Pancreas (tissue), 10 donors: ENCODE data around the gene OR7G2. TPM values are rescaled to one million over a fixed set of nuclear protein-coding genes. Genes with fewer than 3 reads are reported as not detected.
A peak's percentile ranks its signal among the peaks of the same experiment; 100 is the strongest.
"Not testable (repeated sequence)": the region's sequence is repeated elsewhere in the genome, so short reads cannot be mapped to it uniquely, and the experiment has no call there.

ENCODE experiments used
- ATAC-seq, 4 donors: fragments of 200-7000 bp; cut with Tn5 transposase; one replicate each; pipeline versions ENCODE4 v1.8.0 to v1.9.1; 2020; ENCODE audit warnings: mild to moderate bottlenecking in 4 of 4, moderate library complexity in 4 of 4
- DNase-seq, 6 donors: peaks; one replicate each; pipeline ENCODE4 v3.0.0-alpha.2; 2020
- FAIRE-seq: peaks from 2 replicates; lab custom pipeline; 2012; peaks lifted over from hg19 to GRCh38; lab: Jason Lieb, UNC
- H3K27ac ChIP-seq, 4 donors: fragments of 200-600 bp; sonication (generic); 1 replicate in 3 of 4; 2 replicates in 1 of 4; pipeline versions ENCODE4 v1.5.0 to v1.8.0; 2020
- H3K27me3 ChIP-seq, 4 donors: fragments of 200-600 bp; one replicate each; pipeline ENCODE4 v1.8.0; 2021
- H3K36me3 ChIP-seq, 3 donors: fragments of 200-600 bp; sonication (generic) in 1 of 3; one replicate each; pipeline versions ENCODE4 v1.5.0 to v1.8.0; 2020 to 2021
- H3K4me1 ChIP-seq, 3 donors: fragments of 200-600 bp; one replicate each; pipeline ENCODE4 v1.8.0; 2021
- H3K4me3 ChIP-seq, 4 donors: fragments of 200-600 bp; sonication (generic) in 2 of 4; one replicate each; pipeline versions ENCODE4 v1.5.0 to v1.8.0; 2020 to 2021
- H3K9me3 ChIP-seq, 4 donors: fragments of 200-600 bp; one replicate each; pipeline ENCODE4 v1.8.0; 2021
- CTCF ChIP-seq, 4 donors: fragments of 200-600 bp; sonication (generic) in 3 of 4; IDR thresholded peaks; one replicate each; pipeline versions ENCODE4 v1.5.0 to v1.8.0; 2021; ENCODE audit warnings: antibody characterized with exemption in 4 of 4
- WGBS, 2 donors: extraction: QIAGEN DNeasy Blood & Tissue Kit; methylation state at CpG; one replicate each; pipeline ENCODE4 v1.1.7; 2013; 5-methylcytosine and 5-hydroxymethylcytosine counted together
- intact Hi-C, 3 donors: fragments of 100-400 bp; cut with DNase I; formaldehyde crosslinking; loops; one replicate each; pipeline versions ENCODE4 v1.11.1 to v1.14.2; 2022
- polyA plus RNA-seq, 2 donors: library from polyadenylated mRNA; stranded (reverse); fragments of 200-250 nt; gene quantifications; one replicate each; pipeline ENCODE4 v1.2.3, GENCODE V29; 2013
- total RNA-seq, 6 donors: library from RNA; stranded (reverse); fragmentation: NEBNext Ultra II Directional in 4 of 6; extraction: Animal tissue kit (Norgen Biotek cat#: 25700) in 4 of 6; gene quantifications; one replicate each; pipeline versions ENCODE4 v1.2.1 to v1.2.4, GENCODE V29; 2021 to 2023
- donor health status: healthy with polysubstance abuse.
- donor health status: DM: no; HTN: no; CAD: no; lungs with moderate emphysema.
- donor health status: DM: no; HTN: no; CAD: no.
- donor health status: control.
- donor health status: control.
- donor health status: Bipolar disorder and iron deficiency.
- donor health status: DM: yes; HTN: yes; CAD: no.
- donor health status: DM: no; HTN: no; CAD: no.
- donor health status: DM: no; HTN: no; CAD: no.
- donor health status: DM: yes; HTN: yes; CAD: no.

Gene OR7G2
- total and polyA plus RNA-seq, 8 donors: not detected

- no peak for FAIRE-seq
These were observed 49.6 kb downstream of the OR7G2 start for GRCh38 chr19:9057505-9058258.

GRCh38 chr19:9056131-9056530, 51.1 kb downstream of the OR7G2 start:
- FAIRE-seq, H3K36me3 ChIP-seq, ATAC-seq, H3K4me1 ChIP-seq, H3K9me3 ChIP-seq, H3K4me3 ChIP-seq, H3K27me3 ChIP-seq, intact Hi-C loops, DNase-seq: not testable (repeated sequence)
- WGBS, 2 donors: 78 to 89% methylated on average over 9 of the region's 9 CpGs
- H3K27ac ChIP-seq: peak overlapping the region in 2 of 4 donors; percentile 73 to 80

More at GRCh38 chr19:9057505-9058258, 49.6 kb downstream of the OR7G2 start:
- whole genome bisulfite sequencing, 2 donors: 70 to 71% methylated on average over 4 of the region's 4 CpGs
- intact Hi-C loops: no loop called here
- ATAC-seq (no peak), DNase-seq (no peak)
- H3K4me1 ChIP-seq: no peaks in the 10 kb centered on the region
- H3K27ac ChIP-seq: peak overlapping the region in 1 of 4 donors; percentile 77
- no peaks in the 10 kb centered on the region for H3K9me3 ChIP-seq
- H3K27me3 ChIP-seq: peaks cover 0 to 3% (median 0%) of the 10 kb centered on the region in 4 donors
- H3K4me3 ChIP-seq: no peak overlapping the region
- no peaks in the 10 kb centered on the region for H3K36me3 ChIP-seq
- TF ChIP-seq CTCF (IDR thresholded peaks at IDR 0.05): no peak

- Histone ChIP-seq H3K9me3 (no peaks in the 10 kb centered on the region), H3K27ac (peak overlapping the region in 3 of 4 donors; percentile 33 to 80 (median 73)), H3K36me3 (no peaks in the 10 kb centered on the region), H3K4me1 (no peaks in the 10 kb centered on the region), H3K27me3 (peaks cover 0 to 3% (median 0%) of the 10 kb centered on the region in 4 donors), H3K4me3 (no peak overlapping the region)
- ATAC-seq (peak in 2 of 4 donors; percentile 35 to 44), DNase-seq (no peak), FAIRE-seq (no peak)
- TF ChIP-seq CTCF (IDR thresholded peaks at IDR 0.05): no peak
- intact Hi-C loops: no loop called here
- 32 to 35% methylated on average over 8 of the region's 8 CpGs for WGBS, 2 donors
These were observed 52.5 kb downstream of the OR7G2 start for GRCh38 chr19:9054765-9055164.

GRCh38 chr19:9054207-9054606, 53.1 kb downstream of the OR7G2 start:
- TF ChIP-seq CTCF (IDR thresholded peaks at IDR 0.05): no peak
- H3K36me3 ChIP-seq: no peaks in the 10 kb centered on the region
- no peaks in the 10 kb centered on the region for H3K9me3 ChIP-seq
- intact Hi-C loops: no loop called here
- no peak for FAIRE-seq
- H3K4me3 ChIP-seq: no peak overlapping the region
- no peak for ATAC-seq
- H3K27me3 ChIP-seq: peaks cover 0 to 3% (median 0%) of the 10 kb centered on the region in 4 donors
- DNase-seq: no peak
- H3K27ac ChIP-seq: peak overlapping the region in 1 of 4 donors; percentile 80
- WGBS, 2 donors: 60 to 72% methylated on average over 8 of the region's 8 CpGs
- no peaks in the 10 kb centered on the region for H3K4me1 ChIP-seq

- H3K27me3 ChIP-seq, intact Hi-C loops, DNase-seq, H3K27ac ChIP-seq, H3K4me3 ChIP-seq, H3K36me3 ChIP-seq, ATAC-seq, FAIRE-seq, H3K9me3 ChIP-seq, H3K4me1 ChIP-seq: not testable (repeated sequence)
- 84 to 91% methylated on average over 6 of the region's 6 CpGs for WGBS, 2 donors
These were observed 53.6 kb downstream of the OR7G2 start for GRCh38 chr19:9053674-9054073.

- DNase-seq (no peak), ATAC-seq (no peak), FAIRE-seq (no peak)
- Histone ChIP-seq H3K27ac (no peak overlapping the region), H3K9me3 (no peaks in the 10 kb centered on the region), H3K27me3 (peaks cover 0 to under 1% (median 0%) of the 10 kb centered on the region in 4 donors), H3K36me3 (no peaks in the 10 kb centered on the region), H3K4me3 (no peak overlapping the region), H3K4me1 (no peaks in the 10 kb centered on the region)
- intact Hi-C loops: no loop called here
- TF ChIP-seq CTCF (IDR thresholded peaks at IDR 0.05): no peak
- 66 to 76% methylated on average over 4 of the region's 4 CpGs for WGBS, 2 donors
These were observed 54.4 kb downstream of the OR7G2 start for GRCh38 chr19:9052894-9053293.
